ENCODE measurements around the gene ARL13B.

DNA sequence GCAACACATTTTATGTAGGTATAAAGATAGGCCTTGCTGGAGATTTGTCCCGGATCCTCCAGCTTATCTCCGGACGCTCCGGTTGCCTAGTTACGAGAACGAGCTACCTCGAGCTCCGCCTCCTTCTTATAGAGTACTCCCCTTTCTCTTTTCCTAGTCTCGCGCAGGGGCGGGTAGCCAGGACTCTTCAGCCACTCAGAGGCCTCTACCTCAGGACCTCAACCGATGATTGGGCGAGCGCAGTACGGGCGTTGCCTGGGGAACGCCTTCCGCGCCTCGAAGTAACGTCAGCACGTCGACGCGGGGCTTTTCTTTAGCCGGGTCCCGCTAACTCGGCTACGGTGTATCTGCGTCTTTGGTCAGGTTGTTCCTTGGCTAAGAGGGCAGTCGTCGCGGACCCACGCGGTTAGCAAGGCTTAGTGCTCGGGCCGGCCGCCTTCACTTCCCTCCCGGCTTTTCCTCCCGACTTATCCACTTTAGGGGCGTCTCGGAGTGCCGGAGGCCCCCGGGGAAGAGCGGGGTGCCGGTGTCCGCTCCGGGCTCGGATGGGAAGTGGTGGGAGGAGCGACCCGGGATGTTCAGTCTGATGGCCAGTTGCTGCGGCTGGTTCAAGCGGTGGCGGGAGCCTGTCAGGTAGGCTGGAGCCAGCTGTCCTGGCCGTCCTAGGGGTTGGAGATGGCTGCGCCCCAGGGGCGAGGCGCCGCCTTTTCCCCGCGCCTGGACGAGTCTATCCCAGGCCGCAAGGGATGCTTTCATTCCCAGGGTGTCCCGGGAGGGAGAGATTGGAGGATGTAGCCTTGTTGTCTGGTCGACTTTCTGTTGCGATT lies at the start of gene ARL13B:
- TF ChIP-seq POLR2A (IDR thresholded peaks at IDR 0.05) (peak; percentile 57), POLR2AphosphoS5 (IDR thresholded peaks at IDR 0.05) (peak; percentile 70 to 89 (median 78))
- TF ChIP-seq, protein P1, sequence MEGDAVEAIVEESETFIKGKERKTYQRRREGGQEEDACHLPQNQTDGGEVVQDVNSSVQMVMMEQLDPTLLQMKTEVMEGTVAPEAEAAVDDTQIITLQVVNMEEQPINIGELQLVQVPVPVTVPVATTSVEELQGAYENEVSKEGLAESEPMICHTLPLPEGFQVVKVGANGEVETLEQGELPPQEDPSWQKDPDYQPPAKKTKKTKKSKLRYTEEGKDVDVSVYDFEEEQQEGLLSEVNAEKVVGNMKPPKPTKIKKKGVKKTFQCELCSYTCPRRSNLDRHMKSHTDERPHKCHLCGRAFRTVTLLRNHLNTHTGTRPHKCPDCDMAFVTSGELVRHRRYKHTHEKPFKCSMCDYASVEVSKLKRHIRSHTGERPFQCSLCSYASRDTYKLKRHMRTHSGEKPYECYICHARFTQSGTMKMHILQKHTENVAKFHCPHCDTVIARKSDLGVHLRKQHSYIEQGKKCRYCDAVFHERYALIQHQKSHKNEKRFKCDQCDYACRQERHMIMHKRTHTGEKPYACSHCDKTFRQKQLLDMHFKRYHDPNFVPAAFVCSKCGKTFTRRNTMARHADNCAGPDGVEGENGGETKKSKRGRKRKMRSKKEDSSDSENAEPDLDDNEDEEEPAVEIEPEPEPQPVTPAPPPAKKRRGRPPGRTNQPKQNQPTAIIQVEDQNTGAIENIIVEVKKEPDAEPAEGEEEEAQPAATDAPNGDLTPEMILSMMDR (IDR thresholded peaks at IDR 0.05): peak in 1 of 3 donors; percentile 26
